Measurements from ENCODE around the gene TTLL8.

Gene TTLL8

DNA sequence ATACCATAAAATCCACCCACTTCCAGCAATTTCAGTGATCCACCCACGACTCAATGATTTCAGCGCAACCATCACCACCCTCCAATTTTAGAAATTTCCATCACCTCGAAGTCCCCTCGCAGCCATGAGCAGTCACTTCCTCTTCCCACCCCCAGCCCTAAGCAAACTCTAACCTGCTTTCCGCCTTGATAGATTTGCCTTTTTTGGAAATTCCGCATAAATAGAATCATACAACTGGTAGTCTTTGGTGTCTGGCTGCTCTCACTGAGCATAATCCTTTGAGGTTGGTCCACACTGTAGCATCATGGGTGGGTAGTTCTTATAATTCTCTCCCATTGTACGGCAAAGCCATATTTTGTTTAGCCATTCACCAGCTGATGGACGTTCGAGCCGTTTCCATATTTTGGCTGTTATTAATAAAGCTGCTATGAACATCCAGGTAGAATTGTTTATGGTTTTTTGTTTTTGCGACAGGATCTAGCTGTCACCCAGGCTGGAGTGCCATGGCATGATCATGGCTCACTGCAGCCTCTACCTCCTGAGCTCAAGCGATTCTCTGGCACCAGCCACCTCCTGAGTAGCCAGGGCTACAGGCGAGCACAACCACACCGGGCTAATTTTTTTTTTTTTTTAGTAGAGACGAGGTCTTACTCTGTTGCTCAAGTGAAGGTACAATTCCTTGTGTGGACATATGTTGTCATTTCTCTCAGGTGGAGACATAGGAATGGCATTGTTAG, 81.5 kb downstream of the TTLL8 start:
- no peak for DNase-seq

DNA sequence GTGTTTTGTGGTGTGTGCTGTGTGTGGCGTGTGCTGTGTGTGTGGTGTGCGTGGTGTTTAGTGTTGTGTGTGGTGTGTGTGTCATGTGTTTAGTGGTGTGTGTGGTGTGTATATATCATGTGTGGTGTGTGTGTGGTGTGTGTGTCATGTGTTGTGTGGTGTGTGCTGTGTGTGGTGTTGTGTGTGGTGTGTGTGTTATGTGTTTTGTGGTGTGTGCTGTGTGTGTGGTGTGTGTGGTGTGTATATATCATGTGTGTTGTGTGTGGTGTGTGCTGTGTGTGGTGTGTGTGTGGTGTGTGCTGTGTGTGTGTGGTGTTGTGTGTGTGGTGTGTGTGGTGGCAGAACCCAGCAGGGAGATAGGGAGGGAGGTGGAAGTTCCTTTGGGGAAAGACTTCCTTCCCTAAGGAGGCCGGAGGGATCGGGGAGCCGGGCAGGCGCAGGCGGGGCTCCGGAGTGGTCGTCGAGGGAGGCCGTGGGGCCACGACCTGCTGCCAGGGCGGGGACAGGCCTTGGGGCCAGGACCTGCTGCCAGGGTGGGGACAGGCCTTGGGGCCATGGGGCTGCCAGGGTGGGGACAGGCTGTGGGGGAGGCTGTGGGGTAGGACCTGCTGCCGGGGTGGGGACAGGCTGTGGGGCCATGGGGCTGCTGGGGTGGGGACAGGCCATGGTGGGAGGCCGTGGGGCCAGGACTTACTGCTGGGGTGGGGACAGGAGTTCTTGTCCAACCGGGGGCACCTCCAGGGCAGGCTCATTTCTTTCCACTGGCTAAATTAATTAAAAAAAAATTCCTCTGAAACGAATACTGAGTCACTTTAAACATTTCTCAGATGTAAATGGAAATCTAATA, 82.3 kb downstream of the TTLL8 start:
- DNase-seq: no peak

DNA sequence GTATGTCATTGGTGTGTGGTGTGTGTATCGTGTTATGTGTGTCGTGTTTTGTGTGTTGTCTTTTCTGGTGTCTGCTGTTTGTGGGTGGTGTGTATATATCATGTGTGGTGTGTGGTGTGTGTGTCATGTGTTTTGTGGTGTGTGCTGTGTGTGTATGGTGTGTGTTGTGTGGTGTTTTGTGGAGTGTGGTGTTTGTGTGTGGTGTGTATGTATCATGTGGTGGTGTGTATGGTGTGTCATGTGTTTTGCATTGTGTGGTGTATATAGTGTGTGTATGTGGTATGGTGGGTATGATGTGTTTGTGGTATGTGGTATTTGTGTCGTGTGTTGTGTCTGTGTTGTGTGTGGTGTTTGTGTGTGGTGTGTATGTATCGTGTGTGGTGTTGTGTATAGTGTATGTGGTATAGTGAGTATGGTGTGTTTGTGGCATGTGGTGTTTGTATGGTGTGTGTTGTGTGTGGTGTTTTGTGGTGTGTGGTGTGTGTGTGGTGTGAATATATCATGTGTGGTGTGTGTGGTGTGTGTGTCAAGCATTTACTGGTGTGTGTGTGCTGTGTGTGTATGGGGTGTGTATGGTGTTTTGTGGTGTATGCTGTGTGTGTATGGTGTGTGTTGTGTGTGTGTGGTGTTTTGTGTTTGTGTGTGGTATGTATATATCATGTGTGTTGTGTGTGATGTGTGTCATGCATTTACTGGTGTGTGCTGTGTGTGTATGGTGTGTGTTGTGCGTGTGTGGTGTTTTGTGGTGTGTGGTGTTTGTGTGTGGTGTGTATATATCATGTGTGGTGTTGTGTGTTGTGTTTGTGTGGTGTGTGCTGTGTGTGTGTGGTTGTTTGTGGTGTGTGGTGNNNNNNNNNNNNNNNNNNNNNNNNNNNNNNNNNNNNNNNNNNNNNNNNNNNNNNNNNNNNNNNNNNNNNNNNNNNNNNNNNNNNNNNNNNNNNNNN, 84.8 kb downstream of the TTLL8 start:
- no peak for DNase-seq

DNA sequence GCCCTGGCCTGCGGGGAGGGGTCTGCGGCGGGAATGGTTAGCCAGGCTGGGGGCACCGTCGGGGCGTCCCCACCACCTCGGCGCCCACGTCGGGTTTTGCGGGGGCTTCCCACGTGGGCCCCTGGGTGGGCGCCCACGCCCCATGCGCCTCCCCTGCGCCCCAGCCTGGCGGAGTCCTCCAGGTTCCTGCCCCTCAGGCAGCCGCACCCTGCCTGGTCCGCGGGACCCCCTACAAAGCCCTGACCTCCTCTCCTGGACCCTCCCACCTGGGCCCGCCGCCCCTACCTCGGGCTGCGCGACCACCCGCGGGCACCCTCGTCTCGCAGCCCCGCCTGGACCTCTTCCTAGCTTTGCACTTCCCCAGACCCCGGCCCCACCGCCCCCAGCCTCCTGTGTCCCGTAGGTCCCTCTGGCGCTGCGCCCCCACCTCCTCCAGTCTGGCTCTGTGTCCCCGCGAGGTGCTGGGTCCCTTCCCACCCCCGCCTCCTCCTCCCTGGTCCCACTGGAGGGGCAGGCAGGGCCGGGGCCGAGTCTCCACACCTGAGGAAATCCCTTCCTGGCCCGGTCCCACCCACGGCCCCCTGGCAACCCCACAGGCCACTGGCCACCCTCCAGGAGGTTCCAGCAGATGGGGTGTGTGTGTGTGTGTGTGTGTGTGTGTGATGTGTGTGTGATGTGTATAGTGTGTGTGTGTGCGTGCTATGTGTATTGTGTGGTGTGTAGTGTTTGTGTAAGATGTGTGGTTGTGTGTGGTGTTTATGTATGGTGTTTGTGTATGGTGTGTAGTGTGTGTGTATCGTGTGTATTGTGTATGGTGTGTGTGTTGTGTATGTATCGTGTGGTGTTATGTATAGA, 85.7 kb downstream of the TTLL8 start:
- DNase-seq: no peak

DNA sequence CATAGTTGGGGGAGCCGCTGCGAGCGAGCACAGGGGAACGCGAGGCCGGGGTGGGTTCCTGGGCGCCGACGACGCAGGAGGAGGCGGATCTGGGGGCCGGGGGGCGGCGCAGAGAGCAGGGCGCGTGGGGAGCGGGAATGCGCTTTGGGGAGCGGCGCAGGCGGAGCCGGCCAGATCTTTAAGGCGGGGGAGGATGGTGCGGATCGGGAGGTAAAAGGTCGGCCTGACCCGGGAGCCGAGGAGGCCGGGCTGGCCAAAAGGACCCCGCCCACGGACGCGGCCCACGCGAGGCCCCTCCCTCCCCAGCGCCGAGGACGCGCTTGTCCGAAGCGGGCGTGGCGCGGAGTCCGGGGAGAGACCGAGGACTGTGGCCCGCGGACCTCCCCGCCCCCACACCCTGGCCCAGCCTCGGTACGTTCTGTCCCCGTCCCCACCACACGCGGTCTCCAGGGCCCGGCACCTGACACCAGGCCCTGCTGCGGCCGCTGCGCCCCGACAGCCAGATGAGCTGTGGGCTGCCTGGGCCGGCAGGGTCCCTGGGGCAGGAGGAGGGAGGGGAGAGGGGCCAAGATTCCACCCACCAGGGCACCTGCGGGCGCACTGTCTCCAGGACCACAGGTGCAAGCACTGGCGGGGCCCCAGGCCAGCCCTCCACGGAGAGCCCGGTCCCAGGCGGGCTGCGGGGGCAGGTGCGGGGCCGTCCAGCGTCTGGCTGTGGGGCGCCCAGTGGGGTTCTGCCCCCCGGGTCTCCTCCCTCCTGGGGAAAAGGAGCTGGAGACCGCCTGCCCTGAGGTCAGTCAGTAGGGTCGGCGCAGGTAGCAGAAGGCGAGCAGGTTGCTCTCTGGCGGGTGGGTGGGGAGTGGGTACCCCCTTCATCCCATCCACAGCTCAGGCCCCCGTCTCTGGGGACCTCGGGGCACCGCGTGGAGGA, 86.6 kb downstream of the TTLL8 start:
- DNase-seq: no peak

DNA sequence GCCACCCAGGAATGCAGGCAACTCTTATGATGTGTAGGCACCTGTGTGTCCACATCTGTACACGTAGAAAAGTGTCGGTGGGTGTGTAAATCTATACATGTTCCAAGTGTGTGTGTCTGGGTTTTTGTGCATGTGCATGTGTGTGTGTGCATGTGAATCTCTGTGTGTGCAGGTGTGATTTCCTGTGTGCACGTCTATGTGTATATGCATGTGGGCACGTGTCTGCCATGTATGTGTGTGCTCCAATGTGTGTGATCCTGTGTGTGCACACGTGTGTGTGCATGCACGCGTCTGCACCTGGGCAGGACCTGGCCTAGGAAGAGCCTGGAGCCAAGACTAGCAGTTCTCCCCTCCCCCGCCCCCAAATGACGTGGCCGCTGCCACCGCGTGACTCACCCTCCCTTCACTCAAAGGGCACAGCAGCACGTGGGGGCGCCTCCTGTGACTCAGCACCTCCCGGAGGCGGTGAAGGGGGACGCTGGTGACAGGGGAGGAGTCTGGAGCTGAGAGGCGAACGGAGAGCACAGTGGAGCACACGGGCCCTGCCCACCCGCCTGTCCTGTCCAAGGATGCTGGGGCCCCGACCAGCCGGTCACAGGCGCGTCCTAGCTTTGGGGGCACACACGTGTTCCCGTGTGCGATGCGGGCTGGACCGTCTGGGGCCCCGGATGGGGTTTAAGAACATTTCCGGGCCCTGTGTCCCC, 87.4 kb downstream of the TTLL8 start:
- peak; percentile 98 for DNase-seq

DNA sequence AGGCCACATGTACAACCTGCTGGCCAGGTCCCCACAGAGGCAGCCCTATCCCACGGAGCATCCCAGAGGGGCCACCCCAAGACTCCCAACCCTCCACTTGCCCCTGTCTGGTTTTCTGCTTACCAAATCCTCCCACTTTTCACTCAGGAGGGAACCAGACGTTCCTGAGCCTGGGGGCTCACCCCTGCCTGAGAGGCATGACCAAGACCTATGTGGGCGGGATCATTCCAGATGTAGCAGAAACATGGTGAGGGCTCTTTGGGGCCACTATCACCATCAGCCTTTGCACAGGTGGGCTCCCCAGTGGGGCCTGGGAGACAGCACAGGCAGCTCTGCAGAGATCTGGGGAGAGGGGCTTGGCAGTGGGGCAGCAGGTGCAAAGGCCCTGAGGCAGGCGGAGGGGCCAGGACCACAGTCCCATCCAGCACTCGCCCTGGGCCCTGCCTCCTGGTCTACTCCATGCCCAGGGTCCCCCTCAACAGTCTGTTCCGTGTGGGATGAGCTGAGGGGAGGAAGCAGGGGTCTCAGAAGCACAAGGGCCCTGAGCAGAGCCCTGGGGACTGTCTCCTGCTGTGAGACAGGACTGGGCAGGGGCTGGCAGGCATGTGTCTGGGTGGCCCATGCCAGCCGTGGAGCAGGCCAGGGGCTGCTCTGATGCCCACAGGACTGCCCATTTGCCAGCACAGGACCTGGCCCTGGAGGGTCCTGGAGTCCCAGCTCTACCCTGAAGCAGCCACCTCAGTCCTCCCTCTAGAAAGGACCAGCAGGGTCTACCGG, 88.2 kb downstream of the TTLL8 start:
- DNase-seq: no peak

DNA sequence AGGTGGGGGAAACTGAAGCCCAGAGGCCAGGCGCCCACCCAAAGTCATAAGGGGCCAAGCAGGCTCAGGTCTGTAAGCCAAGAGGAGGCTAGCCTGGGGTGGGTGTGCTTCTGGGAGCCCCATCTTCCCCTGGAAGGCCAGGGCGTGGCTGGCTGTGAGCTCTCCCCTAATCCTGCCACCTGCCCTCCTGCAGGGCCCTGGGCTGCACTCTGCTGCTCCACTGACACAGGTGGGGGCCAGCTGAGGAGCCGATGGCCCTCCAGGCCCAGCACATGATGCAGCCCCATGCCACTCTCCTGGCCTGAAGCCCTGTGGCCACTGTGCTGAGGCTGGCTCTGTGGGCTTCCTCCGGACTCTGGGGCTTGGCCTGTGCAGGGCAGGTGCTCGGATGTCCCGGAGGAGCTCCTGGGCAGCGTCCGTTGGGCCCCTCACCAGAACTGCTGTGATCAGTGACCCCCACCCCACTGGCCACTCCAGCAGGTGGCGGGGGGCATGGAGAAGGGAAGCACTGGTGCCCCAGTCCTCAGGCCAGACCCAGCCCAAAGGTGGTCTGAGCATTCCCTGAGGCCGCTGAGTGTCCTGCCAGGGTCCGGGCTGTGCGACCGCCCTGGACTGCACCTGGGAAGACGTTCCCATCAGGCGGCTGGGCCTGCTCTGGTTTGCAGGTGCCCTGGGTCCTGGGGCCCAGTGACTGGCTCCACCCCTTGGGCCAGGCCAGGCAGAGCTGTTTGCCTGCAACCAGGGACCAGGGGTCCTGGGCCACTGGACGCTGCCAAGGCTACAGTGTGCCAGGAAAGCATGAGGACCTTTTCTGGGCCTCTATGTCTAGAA, 89.1 kb downstream of the TTLL8 start:
- DNase-seq: no peak
